WTC11 (cell line): ENCODE data around the gene MARVELD2. TPM values are rescaled to one million over a fixed set of nuclear protein-coding genes. Genes with fewer than 3 reads are reported as not detected.

Experiments used
- ATAC-seq: fragments of 200-7000 bp; cut with Tn5 transposase; 2 replicates; pipeline ENCODE4 v1.10.0; 2021; ENCODE audit warnings: mild to moderate bottlenecking, moderate library complexity
- CTCF ChIA-PET: fragments of 300-600 bp; sonication (Branson Sonifier 250); formaldehyde crosslinking; loops from one replicate; lab custom pipeline; 2021; ENCODE audit warnings: antibody characterized with exemption; lab: Charles Lee
- POLR2A ChIA-PET: fragments of 350-600 bp; sonication (Branson Sonifier 250); formaldehyde crosslinking; loops from one replicate; lab custom pipeline; 2021; ENCODE audit warnings: antibody characterized with exemption; lab: Charles Lee
- DNase-seq: peaks from one replicate; pipeline ENCODE4 v3.0.0; 2021; ENCODE audit warnings: low spot score
- H3K27ac Mint-ChIP-seq: 2 replicates; pipeline ENCODE4 v1.8.0; 2021; ENCODE audit warnings: mixed read lengths
- H3K27me3 Mint-ChIP-seq: 2 replicates; pipeline ENCODE4 v1.8.0; 2021; ENCODE audit warnings: low read depth, mild to moderate bottlenecking, moderate library complexity, mixed read lengths
- H3K36me3 Mint-ChIP-seq: 2 replicates; pipeline ENCODE4 v1.8.0; 2021; ENCODE audit warnings: mixed read lengths
- H3K4me1 Mint-ChIP-seq: 2 replicates; pipeline ENCODE4 v1.8.0; 2022; ENCODE audit warnings: mixed read lengths
- H3K4me3 Mint-ChIP-seq: 2 replicates; pipeline ENCODE4 v1.8.0; 2021; ENCODE audit warnings: mild to moderate bottlenecking, moderate library complexity, mixed read lengths
- H3K9me3 Mint-ChIP-seq: 2 replicates; pipeline ENCODE4 v1.8.0; 2021; ENCODE audit warnings: mixed read lengths
- CREM ChIP-seq: sonication (generic); formaldehyde crosslinking; IDR thresholded peaks from 2 replicates; pipeline ENCODE4 v1.8.1; 2022; ENCODE audit warnings: mild to moderate bottlenecking, missing genetic modification reagents, moderate library complexity
- EMX1 ChIP-seq: fragments of 250-450 bp; sonication (Bioruptor Pico); IDR thresholded peaks from 2 replicates; pipeline ENCODE4 v1.8.0; 2021; ENCODE audit warnings: mild to moderate bottlenecking
- FOXP1 ChIP-seq: sonication (generic); formaldehyde crosslinking; IDR thresholded peaks from 2 replicates; pipeline ENCODE4 v1.8.0; 2022; ENCODE audit warnings: missing genetic modification reagents, mild to moderate bottlenecking, moderate library complexity, borderline replicate concordance
- OVOL2 ChIP-seq: fragments of 250-450 bp; sonication (Bioruptor Pico); IDR thresholded peaks from 2 replicates; pipeline ENCODE4 v1.9.0; 2021; ENCODE audit warnings: mild to moderate bottlenecking, borderline replicate concordance
- PRRX2 ChIP-seq: fragments of 250-450 bp; sonication (Bioruptor Pico); IDR thresholded peaks from 2 replicates; pipeline ENCODE4 v1.8.0; 2021; ENCODE audit warnings: mild to moderate bottlenecking
- RELA ChIP-seq: sonication (generic); formaldehyde crosslinking; IDR thresholded peaks from 2 replicates; pipeline ENCODE4 v1.8.1; 2022; ENCODE audit warnings: missing genetic modification reagents, mild to moderate bottlenecking, borderline replicate concordance
- SOX15 ChIP-seq: fragments of 250-450 bp; sonication (Bioruptor Pico); IDR thresholded peaks from 2 replicates; pipeline ENCODE4 v1.9.0; 2021; ENCODE audit warnings: mild to moderate bottlenecking
- SP1 ChIP-seq: sonication (generic); formaldehyde crosslinking; conservative IDR thresholded peaks from 2 replicates; pipeline ENCODE4 v1.8.1; 2022; ENCODE audit warnings: missing genetic modification reagents
- ZNF263 ChIP-seq: sonication (generic); formaldehyde crosslinking; IDR thresholded peaks from 2 replicates; pipeline ENCODE4 v1.8.1; 2022; ENCODE audit warnings: low read depth, mild to moderate bottlenecking, moderate library complexity, missing genetic modification reagents
- total RNA-seq: library from RNA; stranded (reverse); gene quantifications from 3 replicates; pipeline ENCODE4 v1.2.3, GENCODE V29; 2021
- TF ChIP-seq, protein P1 (sequence below): sonication (generic); formaldehyde crosslinking; IDR thresholded peaks from 2 replicates; pipeline ENCODE4 v1.8.1; 2023; ENCODE audit warnings: mild to moderate bottlenecking, missing genetic modification reagents, moderate library complexity
- TF ChIP-seq, protein P2 (sequence below): sonication (generic); formaldehyde crosslinking; IDR thresholded peaks from 2 replicates; pipeline ENCODE4 v1.8.0; 2023; ENCODE audit warnings: mild to moderate bottlenecking, missing genetic modification reagents
- TF ChIP-seq, protein P3 (sequence below): fragments of 250-450 bp; sonication (Bioruptor Pico); IDR thresholded peaks from 2 replicates; pipeline ENCODE4 v2.1.2; 2022; ENCODE audit warnings: mild to moderate bottlenecking, moderate library complexity
- TF ChIP-seq, protein P4 (sequence below): fragments of 250-450 bp; sonication (Bioruptor Pico); IDR thresholded peaks from 2 replicates; pipeline ENCODE4 v1.8.0; 2021; ENCODE audit warnings: mild to moderate bottlenecking
- TF ChIP-seq, protein P5 (sequence below): sonication (generic); formaldehyde crosslinking; IDR thresholded peaks from 2 replicates; pipeline ENCODE4 v1.8.1; 2022; ENCODE audit warnings: missing genetic modification reagents, borderline replicate concordance
- TF ChIP-seq, protein P6 (sequence below): sonication (generic); formaldehyde crosslinking; IDR thresholded peaks from 2 replicates; pipeline ENCODE4 v1.8.1; 2022; ENCODE audit warnings: mild to moderate bottlenecking, missing genetic modification reagents, moderate library complexity, borderline replicate concordance
- TF ChIP-seq, protein P7 (sequence below): sonication (generic); formaldehyde crosslinking; IDR thresholded peaks from 2 replicates; pipeline ENCODE4 v1.8.1; 2022; ENCODE audit warnings: low read depth, mild to moderate bottlenecking, moderate library complexity, missing genetic modification reagents, borderline replicate concordance

MARVELD2 gene
- total RNA-seq, 1 experiment from 2014 or later = 28.6 TPM

DNA sequence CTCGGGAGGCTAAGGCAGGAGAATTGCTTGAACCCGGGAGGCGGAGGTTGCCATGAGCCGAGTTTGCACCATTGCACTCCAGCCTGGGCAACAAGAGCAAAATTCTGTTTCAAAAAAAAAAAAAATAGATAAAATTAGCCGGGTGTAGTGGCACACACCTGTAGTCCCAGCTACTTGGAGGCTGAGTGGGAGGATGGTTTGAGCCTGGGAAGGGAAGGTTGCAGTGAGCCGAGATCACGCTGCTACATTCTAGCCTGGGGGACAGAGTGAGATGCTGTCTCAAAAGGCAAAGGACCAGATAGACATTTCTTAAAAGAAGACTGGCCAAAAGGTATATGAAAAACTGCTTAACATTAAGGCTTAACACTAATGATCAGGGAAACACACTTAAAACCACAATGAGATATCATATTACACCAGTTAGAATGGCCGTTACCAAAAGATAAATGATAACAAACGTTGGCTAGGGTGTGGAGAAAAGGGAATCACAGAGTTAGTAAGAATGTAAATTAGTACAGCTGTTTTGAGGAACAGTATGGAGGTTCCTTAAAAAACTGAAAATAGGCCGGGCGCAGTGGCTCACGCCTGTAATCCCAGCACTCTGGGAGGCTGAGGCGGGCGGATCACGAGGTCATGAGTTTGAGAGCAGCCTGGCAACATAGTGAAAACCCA is 10.1 kb upstream of the MARVELD2 start (continued):
- no peak for TF ChIP-seq ZNF263 (CRISPR knock-in tag)
- no peak for TF ChIP-seq SP1 (CRISPR knock-in tag)

DNA sequence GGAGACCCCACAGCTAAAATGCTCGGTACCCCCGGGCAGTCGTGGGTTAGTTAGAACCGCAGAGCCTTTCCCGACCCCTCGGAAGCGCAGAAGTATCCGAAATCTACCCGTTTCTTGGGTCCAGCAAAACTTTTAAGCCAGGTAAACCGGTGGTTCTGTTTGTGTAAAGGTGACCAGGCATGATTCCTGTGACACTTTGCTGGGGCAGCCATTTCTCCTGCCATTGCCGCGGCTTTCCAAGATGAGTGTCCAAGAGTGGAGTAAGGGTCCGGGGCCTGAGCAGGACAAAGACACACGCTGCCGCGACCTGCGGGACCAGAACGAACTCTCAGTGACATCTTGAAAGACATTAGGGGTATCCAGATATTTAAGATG is 655 bp downstream of the MARVELD2 start:
- TF ChIP-seq, protein P1, sequence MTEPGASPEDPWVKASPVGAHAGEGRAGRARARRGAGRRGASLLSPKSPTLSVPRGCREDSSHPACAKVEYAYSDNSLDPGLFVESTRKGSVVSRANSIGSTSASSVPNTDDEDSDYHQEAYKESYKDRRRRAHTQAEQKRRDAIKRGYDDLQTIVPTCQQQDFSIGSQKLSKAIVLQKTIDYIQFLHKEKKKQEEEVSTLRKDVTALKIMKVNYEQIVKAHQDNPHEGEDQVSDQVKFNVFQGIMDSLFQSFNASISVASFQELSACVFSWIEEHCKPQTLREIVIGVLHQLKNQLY (CRISPR knock-in tag) = no peak
- TF ChIP-seq, protein P2, sequence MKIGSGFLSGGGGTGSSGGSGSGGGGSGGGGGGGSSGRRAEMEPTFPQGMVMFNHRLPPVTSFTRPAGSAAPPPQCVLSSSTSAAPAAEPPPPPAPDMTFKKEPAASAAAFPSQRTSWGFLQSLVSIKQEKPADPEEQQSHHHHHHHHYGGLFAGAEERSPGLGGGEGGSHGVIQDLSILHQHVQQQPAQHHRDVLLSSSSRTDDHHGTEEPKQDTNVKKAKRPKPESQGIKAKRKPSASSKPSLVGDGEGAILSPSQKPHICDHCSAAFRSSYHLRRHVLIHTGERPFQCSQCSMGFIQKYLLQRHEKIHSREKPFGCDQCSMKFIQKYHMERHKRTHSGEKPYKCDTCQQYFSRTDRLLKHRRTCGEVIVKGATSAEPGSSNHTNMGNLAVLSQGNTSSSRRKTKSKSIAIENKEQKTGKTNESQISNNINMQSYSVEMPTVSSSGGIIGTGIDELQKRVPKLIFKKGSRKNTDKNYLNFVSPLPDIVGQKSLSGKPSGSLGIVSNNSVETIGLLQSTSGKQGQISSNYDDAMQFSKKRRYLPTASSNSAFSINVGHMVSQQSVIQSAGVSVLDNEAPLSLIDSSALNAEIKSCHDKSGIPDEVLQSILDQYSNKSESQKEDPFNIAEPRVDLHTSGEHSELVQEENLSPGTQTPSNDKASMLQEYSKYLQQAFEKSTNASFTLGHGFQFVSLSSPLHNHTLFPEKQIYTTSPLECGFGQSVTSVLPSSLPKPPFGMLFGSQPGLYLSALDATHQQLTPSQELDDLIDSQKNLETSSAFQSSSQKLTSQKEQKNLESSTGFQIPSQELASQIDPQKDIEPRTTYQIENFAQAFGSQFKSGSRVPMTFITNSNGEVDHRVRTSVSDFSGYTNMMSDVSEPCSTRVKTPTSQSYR (CRISPR knock-in tag) = no peak
- TF ChIP-seq, protein P3, sequence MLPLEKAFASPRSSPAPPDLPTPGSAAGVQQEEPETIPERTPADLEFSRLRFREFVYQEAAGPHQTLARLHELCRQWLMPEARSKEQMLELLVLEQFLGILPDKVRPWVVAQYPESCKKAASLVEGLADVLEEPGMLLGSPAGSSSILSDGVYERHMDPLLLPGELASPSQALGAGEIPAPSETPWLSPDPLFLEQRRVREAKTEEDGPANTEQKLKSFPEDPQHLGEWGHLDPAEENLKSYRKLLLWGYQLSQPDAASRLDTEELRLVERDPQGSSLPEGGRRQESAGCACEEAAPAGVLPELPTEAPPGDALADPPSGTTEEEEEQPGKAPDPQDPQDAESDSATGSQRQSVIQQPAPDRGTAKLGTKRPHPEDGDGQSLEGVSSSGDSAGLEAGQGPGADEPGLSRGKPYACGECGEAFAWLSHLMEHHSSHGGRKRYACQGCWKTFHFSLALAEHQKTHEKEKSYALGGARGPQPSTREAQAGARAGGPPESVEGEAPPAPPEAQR = no peak
- TF ChIP-seq, protein P4, sequence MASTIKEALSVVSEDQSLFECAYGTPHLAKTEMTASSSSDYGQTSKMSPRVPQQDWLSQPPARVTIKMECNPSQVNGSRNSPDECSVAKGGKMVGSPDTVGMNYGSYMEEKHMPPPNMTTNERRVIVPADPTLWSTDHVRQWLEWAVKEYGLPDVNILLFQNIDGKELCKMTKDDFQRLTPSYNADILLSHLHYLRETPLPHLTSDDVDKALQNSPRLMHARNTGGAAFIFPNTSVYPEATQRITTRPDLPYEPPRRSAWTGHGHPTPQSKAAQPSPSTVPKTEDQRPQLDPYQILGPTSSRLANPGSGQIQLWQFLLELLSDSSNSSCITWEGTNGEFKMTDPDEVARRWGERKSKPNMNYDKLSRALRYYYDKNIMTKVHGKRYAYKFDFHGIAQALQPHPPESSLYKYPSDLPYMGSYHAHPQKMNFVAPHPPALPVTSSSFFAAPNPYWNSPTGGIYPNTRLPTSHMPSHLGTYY (CRISPR knock-in tag) = no peak
- TF ChIP-seq CREM (CRISPR knock-in tag) = no peak
- TF ChIP-seq OVOL2 (CRISPR knock-in tag) = no peak
- no peak for TF ChIP-seq FOXP1
- TF ChIP-seq RELA (CRISPR knock-in tag) = no peak
- no peak for TF ChIP-seq SOX15 (CRISPR knock-in tag)
- no peak for TF ChIP-seq PRRX2 (CRISPR knock-in tag)
- TF ChIP-seq, protein P5, sequence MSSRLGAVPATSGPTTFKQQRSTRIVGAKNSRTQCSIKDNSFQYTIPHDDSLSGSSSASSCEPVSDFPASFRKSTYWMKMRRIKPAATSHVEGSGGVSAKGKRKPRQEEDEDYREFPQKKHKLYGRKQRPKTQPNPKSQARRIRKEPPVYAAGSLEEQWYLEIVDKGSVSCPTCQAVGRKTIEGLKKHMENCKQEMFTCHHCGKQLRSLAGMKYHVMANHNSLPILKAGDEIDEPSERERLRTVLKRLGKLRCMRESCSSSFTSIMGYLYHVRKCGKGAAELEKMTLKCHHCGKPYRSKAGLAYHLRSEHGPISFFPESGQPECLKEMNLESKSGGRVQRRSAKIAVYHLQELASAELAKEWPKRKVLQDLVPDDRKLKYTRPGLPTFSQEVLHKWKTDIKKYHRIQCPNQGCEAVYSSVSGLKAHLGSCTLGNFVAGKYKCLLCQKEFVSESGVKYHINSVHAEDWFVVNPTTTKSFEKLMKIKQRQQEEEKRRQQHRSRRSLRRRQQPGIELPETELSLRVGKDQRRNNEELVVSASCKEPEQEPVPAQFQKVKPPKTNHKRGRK (CRISPR knock-in tag) = no peak
- TF ChIP-seq, protein P6, sequence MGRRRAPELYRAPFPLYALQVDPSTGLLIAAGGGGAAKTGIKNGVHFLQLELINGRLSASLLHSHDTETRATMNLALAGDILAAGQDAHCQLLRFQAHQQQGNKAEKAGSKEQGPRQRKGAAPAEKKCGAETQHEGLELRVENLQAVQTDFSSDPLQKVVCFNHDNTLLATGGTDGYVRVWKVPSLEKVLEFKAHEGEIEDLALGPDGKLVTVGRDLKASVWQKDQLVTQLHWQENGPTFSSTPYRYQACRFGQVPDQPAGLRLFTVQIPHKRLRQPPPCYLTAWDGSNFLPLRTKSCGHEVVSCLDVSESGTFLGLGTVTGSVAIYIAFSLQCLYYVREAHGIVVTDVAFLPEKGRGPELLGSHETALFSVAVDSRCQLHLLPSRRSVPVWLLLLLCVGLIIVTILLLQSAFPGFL (CRISPR knock-in tag) = no peak
- TF ChIP-seq, protein P7, sequence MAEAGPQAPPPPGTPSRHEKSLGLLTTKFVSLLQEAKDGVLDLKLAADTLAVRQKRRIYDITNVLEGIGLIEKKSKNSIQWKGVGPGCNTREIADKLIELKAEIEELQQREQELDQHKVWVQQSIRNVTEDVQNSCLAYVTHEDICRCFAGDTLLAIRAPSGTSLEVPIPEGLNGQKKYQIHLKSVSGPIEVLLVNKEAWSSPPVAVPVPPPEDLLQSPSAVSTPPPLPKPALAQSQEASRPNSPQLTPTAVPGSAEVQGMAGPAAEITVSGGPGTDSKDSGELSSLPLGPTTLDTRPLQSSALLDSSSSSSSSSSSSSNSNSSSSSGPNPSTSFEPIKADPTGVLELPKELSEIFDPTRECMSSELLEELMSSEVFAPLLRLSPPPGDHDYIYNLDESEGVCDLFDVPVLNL (CRISPR knock-in tag) = no peak
- TF ChIP-seq EMX1 (CRISPR knock-in tag) = no peak
- peaks cover 25% of the 10 kb centered on the region for H3K36me3 Mint-ChIP-seq
- H3K9me3 Mint-ChIP-seq = peaks cover 1% of the 10 kb centered on the region
- ATAC-seq (peak; percentile 11), DNase-seq (peak; percentile 36)
- H3K27ac Mint-ChIP-seq = peak overlapping the region; percentile 96
- H3K27me3 Mint-ChIP-seq = no peaks in the 10 kb centered on the region
- ChIA-PET POLR2A (interaction anchor here (0.5 to 1.9 kb wide), 2 partner anchors 13 to 78 kb away, joined by 6 read pairs; no protein-coding TSS in a partner anchor), CTCF (no interaction called here)
- H3K4me3 Mint-ChIP-seq = peak overlapping the region; percentile 91
- H3K4me1 Mint-ChIP-seq = peaks cover 17% of the 10 kb centered on the region
